Dermis microvascular lymphatic vessel endothelial cell (primary cell): Measurements from ENCODE around the gene EDA2R. TPM values are rescaled to one million over a fixed set of nuclear protein-coding genes. Genes with fewer than 3 reads are reported as not detected.

Experiments used
- DNase-seq, 2 donors: peaks; one replicate each; pipeline versions ENCODE4 v3.0.0 to v3.0.0-alpha.2; 2010; ENCODE audit warnings: low read depth in 2 of 2
- total RNA-seq: library from RNA; depleted of rRNA; stranded (reverse); fragments of >200 nt; gene quantifications from 2 replicates; pipeline ENCODE4 v1.2.1, GENCODE V29; 2014

Gene EDA2R
- 1.2 and 1.4 TPM in 2 replicates for total RNA-seq

- DNase-seq, result peak in 1 of 2 donors; percentile 34
Observed at GRCh38 chrX:66638591-66639500, at the start of gene EDA2R. Gene EDA2R (minus strand): TSS chrX:66639078. CDS start chrX:66616020, 23,058 bp downstream.

GRCh38 chrX:66684196-66684595 is 45.3 kb upstream of the EDA2R start:
- no peak for DNase-seq

- no peak for DNase-seq
Observed at GRCh38 chrX:66680451-66680850, 41.6 kb upstream of the EDA2R start.

- DNase-seq, result no peak
Observed at GRCh38 chrX:66677430-66677829, 38.6 kb upstream of the EDA2R start.

- DNase-seq, result peak in 1 of 2 donors; percentile 0
Observed at GRCh38 chrX:66676990-66677389, 38.1 kb upstream of the EDA2R start.

GRCh38 chrX:66676413-66676812 is 37.5 kb upstream of the EDA2R start:
- no peak for DNase-seq

- no peak for DNase-seq
Observed at GRCh38 chrX:66675541-66675940, 36.7 kb upstream of the EDA2R start.

- no peak for DNase-seq
Observed at GRCh38 chrX:66674506-66674905, 35.6 kb upstream of the EDA2R start.

- DNase-seq, result no peak
Observed at GRCh38 chrX:66672106-66672505, 33.2 kb upstream of the EDA2R start.

- DNase-seq, result no peak
Observed at GRCh38 chrX:66654411-66654810, 15.5 kb upstream of the EDA2R start.

GRCh38 chrX:66635360-66635759 is 3.5 kb downstream of the EDA2R start:
- peak in 1 of 2 donors; percentile 0 for DNase-seq

GRCh38 chrX:66634272-66634671 is 4.6 kb downstream of the EDA2R start:
- DNase-seq, result no peak

- no peak for DNase-seq
Observed at GRCh38 chrX:66633541-66633940, 5.3 kb downstream of the EDA2R start.

- no peak for DNase-seq
Observed at GRCh38 chrX:66632981-66633380, 5.9 kb downstream of the EDA2R start.

- no peak for DNase-seq
Observed at GRCh38 chrX:66632473-66632872, 6.4 kb downstream of the EDA2R start.

- DNase-seq, result no peak
Observed at GRCh38 chrX:66625525-66625924, 13.4 kb downstream of the EDA2R start.

- DNase-seq, result no peak
Observed at GRCh38 chrX:66622209-66622608, 16.7 kb downstream of the EDA2R start.

- DNase-seq, result no peak
Observed at GRCh38 chrX:66616944-66617343, 21.9 kb downstream of the EDA2R start.

GRCh38 chrX:66602381-66602938 is 36.4 kb downstream of the EDA2R start:
- no peak for DNase-seq

GRCh38 chrX:66601522-66601921 is 37.4 kb downstream of the EDA2R start:
- DNase-seq, result no peak

- DNase-seq, result no peak
Observed at GRCh38 chrX:66579219-66579618, 59.7 kb downstream of the EDA2R start.

GRCh38 chrX:66553973-66554372 is 84.9 kb downstream of the EDA2R start:
- no peak for DNase-seq

GRCh38 chrX:66547847-66548369 is 91.0 kb downstream of the EDA2R start:
- DNase-seq, result no peak
